HEK293T (cell line): ENCODE data around the gene XIRP2.
"Not testable (repeated sequence)": the region's sequence is repeated elsewhere in the genome, so short reads cannot be mapped to it uniquely, and the experiment has no call there.

Experiments used
- CTCF ChIA-PET: fragments of 350-600 bp; formaldehyde crosslinking; extraction: SDS; loops from one replicate; lab custom pipeline; 2021; ENCODE audit warnings: antibody characterized with exemption, inconsistent platforms; lab: Yijun Ruan, JAX
- POLR2A ChIA-PET: fragments of 350-600 bp; formaldehyde crosslinking; extraction: SDS; loops from one replicate; lab custom pipeline; 2020; ENCODE audit warnings: antibody characterized with exemption, inconsistent platforms; lab: Yijun Ruan, JAX
- DNase-seq: peaks from one replicate; pipeline ENCODE4 v3.0.0; 2012; ENCODE audit warnings: mixed read lengths; ENCODE audit errors: extremely low spot score
- ARNT ChIP-seq: fragments of 450-650 bp; IDR thresholded peaks from 2 replicates; pipeline ENCODE4 v1.6.1; 2017; ENCODE audit warnings: mild to moderate bottlenecking
- BHLHE40 ChIP-seq: fragments of 450-650 bp; IDR thresholded peaks from 2 replicates; pipeline ENCODE4 v1.6.1; 2016; ENCODE audit warnings: mild to moderate bottlenecking, moderate library complexity, borderline replicate concordance
- CTBP1 ChIP-seq: fragments of 450-650 bp; IDR thresholded peaks from 2 replicates; pipeline ENCODE4 v1.6.1; 2016; ENCODE audit warnings: borderline replicate concordance
- ELF4 ChIP-seq: fragments of 450-650 bp; IDR thresholded peaks from 2 replicates; pipeline ENCODE4 v1.6.1; 2017; ENCODE audit warnings: antibody characterized with exemption
- FOXA1 ChIP-seq: fragments of 450-650 bp; IDR thresholded peaks from 2 replicates; pipeline ENCODE4 v1.6.1; 2016; ENCODE audit warnings: mild to moderate bottlenecking
- FOXK2 ChIP-seq: fragments of 450-650 bp; IDR thresholded peaks from 2 replicates; pipeline ENCODE4 v1.6.1; 2016; ENCODE audit warnings: mild to moderate bottlenecking
- FOXM1 ChIP-seq: fragments of 450-650 bp; IDR thresholded peaks from 2 replicates; pipeline ENCODE4 v1.6.1; 2017; ENCODE audit warnings: mild to moderate bottlenecking, borderline replicate concordance
- HDGF ChIP-seq: fragments of 450-650 bp; IDR thresholded peaks from 2 replicates; pipeline ENCODE4 v1.6.1; 2017; ENCODE audit warnings: antibody characterized with exemption, borderline replicate concordance
- L3MBTL2 ChIP-seq: fragments of 450-650 bp; conservative IDR thresholded peaks from 2 replicates; pipeline ENCODE4 v1.6.1; 2016; ENCODE audit warnings: mild to moderate bottlenecking
- LEF1 ChIP-seq: fragments of 450-650 bp; IDR thresholded peaks from 2 replicates; pipeline ENCODE4 v1.6.1; 2017; ENCODE audit warnings: mild to moderate bottlenecking, borderline replicate concordance
- NFRKB ChIP-seq: fragments of 450-650 bp; IDR thresholded peaks from 2 replicates; pipeline ENCODE4 v1.6.1; 2016; ENCODE audit warnings: mild to moderate bottlenecking, moderate library complexity
- PKNOX1 ChIP-seq: fragments of 450-650 bp; IDR thresholded peaks from 2 replicates; pipeline ENCODE4 v1.6.1; 2016
- SUZ12 ChIP-seq: fragments of 450-650 bp; IDR thresholded peaks from 2 replicates; pipeline ENCODE4 v1.6.1; 2016; ENCODE audit warnings: mild to moderate bottlenecking
- TARDBP ChIP-seq: fragments of 450-650 bp; IDR thresholded peaks from 2 replicates; pipeline ENCODE4 v1.6.1; 2016
- ZNF384 ChIP-seq: fragments of 450-650 bp; IDR thresholded peaks from 2 replicates; pipeline ENCODE4 v1.6.1; 2016

XIRP2 gene

DNA sequence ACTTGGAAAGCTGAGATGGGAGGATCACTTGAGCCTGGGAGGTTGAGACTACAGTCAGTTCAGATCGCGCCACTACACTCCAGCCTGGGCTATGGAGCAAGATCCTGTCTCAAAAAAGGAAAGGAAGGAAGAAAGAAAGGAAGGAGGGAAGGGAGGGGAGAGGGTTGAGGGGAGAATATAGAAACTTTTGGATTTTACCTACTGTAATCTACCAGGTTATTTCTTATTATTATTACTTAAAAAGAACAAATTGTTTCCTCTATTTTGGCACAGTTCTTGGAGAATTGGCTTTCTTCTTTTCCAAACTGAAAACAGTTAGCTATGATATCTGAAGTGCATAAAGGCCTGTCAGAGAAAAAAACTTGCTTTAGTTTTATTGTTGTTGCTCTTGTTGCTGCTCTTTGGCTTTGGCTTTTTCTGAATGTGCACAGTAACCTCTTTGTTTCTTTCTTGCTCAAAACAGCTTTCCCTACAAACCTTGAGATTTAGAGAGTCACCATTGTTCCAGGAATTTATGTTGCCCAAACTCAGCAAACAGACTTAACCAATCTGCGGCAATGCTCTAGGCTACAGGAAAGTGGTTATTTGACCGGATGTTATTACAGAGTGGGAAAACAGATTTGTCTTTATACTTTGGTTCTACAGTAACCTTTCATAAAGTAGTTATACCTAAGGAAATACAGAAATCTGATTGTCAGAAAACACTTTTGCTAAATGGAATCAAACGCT, 214.9 kb downstream of the XIRP2 start:
- DNase-seq: no peak
- ChIA-PET CTCF (no interaction called here), POLR2A (no interaction called here)
- TF ChIP-seq ARNT (no peak), ZNF384 (no peak), TARDBP (no peak), BHLHE40 (no peak), CTBP1 (no peak), HDGF (no peak), ELF4 (no peak), SUZ12 (no peak), PKNOX1 (no peak), LEF1 (no peak), NFRKB (no peak)

DNA sequence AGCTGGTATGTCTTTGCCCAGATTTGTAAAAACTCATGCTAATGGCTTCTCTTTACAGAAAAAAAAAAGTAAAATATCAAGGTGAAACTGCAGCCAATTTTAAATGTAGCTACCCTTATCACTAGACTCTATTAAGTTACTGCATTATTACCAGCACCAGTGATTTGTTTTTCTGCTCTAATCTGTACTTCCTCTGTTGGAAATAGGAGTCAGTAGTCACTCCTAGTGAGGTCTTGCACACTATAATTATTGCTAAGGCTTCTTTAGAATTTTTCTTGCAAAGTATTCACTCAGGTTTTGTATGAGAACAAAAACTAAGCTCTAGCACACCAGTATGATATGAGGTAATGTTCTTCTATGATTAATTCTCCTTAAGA, 215.5 kb downstream of the XIRP2 start:
- TF ChIP-seq FOXK2 (no peak), FOXA1 (no peak), ZNF384 (no peak), NFRKB (no peak), FOXM1 (no peak), L3MBTL2 (no peak), BHLHE40 (no peak), PKNOX1 (no peak)
- POLR2A ChIA-PET: no interaction called here
- DNase-seq: no peak
- CTCF ChIA-PET: no interaction called here

GRCh38 chr2:167104691-167105090, 216.4 kb downstream of the XIRP2 start:
- ChIA-PET CTCF (no interaction called here), POLR2A (no interaction called here)
- no peak for DNase-seq
- no peak for TF ChIP-seq ELF4
- no peak for TF ChIP-seq ZNF384
- no peak for TF ChIP-seq FOXK2
- TF ChIP-seq LEF1: no peak
- no peak for TF ChIP-seq L3MBTL2
- TF ChIP-seq FOXM1: no peak
- no peak for TF ChIP-seq FOXA1
- no peak for TF ChIP-seq PKNOX1
- TF ChIP-seq TARDBP: no peak
- TF ChIP-seq ARNT: no peak
- TF ChIP-seq BHLHE40: no peak
- no peak for TF ChIP-seq CTBP1

- CTCF ChIA-PET, POLR2A ChIA-PET, DNase-seq: not testable (repeated sequence)
Observed at GRCh38 chr2:167109682-167110081, 221.4 kb downstream of the XIRP2 start.

DNA sequence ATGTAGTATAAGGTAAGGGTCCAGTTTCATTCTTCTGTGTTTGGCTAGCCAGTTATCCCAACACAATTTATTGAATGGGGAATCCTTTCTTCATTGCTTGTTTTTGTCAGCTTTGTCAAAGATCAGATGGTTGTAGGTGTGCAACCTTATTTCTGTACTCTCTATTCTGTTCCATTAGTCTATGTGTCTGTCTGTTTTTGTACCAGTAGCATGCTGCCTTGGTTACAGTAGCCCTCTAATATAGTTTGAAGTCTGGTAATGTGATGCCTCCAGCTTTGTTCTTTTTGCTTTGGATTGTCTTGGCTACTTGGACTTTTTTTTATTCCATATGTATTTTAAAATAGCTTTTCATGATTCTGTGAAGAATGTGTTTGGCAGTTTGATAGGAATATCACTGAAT, 222.1 kb downstream of the XIRP2 start:
- no peak for TF ChIP-seq PKNOX1
- TF ChIP-seq SUZ12: no peak
- ChIA-PET POLR2A (no interaction called here), CTCF (no interaction called here)
- no peak for DNase-seq

DNA sequence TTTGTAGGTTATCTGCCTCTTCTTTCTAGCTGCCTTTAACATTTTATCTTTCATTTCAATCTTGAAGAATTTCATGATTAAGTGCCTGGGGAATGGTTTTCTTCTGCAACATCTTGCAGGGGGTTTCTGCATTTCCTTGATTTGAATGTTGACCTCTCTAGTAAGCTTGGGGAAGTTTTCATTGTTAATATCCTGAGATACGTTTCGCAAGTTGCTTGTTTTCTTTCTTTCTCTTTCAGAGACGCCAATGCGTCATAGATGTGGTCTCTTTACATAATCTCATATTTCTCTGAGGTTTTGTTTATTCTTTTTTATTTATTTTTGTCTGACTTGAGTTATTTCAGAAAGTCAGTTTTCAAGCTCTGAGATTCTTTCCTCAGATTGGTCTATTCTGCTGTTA, 225.7 kb downstream of the XIRP2 start:
- ChIA-PET CTCF (no interaction called here), POLR2A (no interaction called here)
- TF ChIP-seq ZNF384 (no peak), BHLHE40 (no peak), PKNOX1 (no peak), HDGF (no peak), ELF4 (no peak), TARDBP (no peak), SUZ12 (no peak)
- DNase-seq: no peak
